PC-3 (cell line): ENCODE measurements around the gene OPN3. TPM values are rescaled to one million over a fixed set of nuclear protein-coding genes. Genes with fewer than 3 reads are reported as not detected.
A peak's percentile ranks its signal among the peaks of the same experiment; 100 is the strongest.

Experiments
- ATAC-seq: fragments of 200-7000 bp; cut with Tn5 transposase; 2 replicates; pipeline ENCODE4 v1.9.1; 2020; ENCODE audit warnings: mild to moderate bottlenecking, moderate library complexity
- BruUV-seq: library from RNA; stranded (reverse); fragments of 400-500 nt; replicated peaks from 2 replicates; lab custom pipeline; 2021; lab: Mats Ljungman, UMichigan
- CTCF ChIA-PET: fragments of 300-600 bp; sonication (Branson Sonifier 250); formaldehyde crosslinking; loops from one replicate; lab custom pipeline; 2022; ENCODE audit warnings: antibody characterized with exemption; lab: Charles Lee
- POLR2A ChIA-PET: fragments of 300-600 bp; sonication (Branson Sonifier 250); formaldehyde crosslinking; loops from one replicate; lab custom pipeline; 2022; ENCODE audit warnings: antibody characterized with exemption; ENCODE audit not compliant: unreplicated experiment; lab: Charles Lee
- DNase-seq: peaks from one replicate; pipeline ENCODE4 v3.0.0-alpha.2; 2015
- H2AFZ ChIP-seq: fragments of 300-600 bp; sonication (generic); 2 replicates; pipeline ENCODE4 v1.6.0; 2016; ENCODE audit warnings: antibody characterized with exemption, low read length
- H3F3A ChIP-seq: fragments of 300-600 bp; sonication (generic); one replicate; pipeline ENCODE4 v1.6.0; 2017; ENCODE audit warnings: antibody characterized with exemption, low read length, control low read depth, mild to moderate bottlenecking; ENCODE audit not compliant: unreplicated experiment
- H3K27ac ChIP-seq: fragments of 300-600 bp; sonication (generic); 2 replicates; pipeline ENCODE4 v1.5.1; 2016; ENCODE audit warnings: mild to moderate bottlenecking, low read length
- H3K27me3 ChIP-seq: fragments of 300-600 bp; sonication (generic); 2 replicates; pipeline ENCODE4 v1.6.1; 2016; ENCODE audit warnings: low read length, mixed read lengths
- H3K36me3 ChIP-seq: fragments of 300-600 bp; sonication (generic); 2 replicates; pipeline ENCODE4 v1.6.1; 2016; ENCODE audit warnings: low read depth, mixed run types, low read length, mixed read lengths
- H3K4me1 ChIP-seq: fragments of 300-600 bp; sonication (generic); 2 replicates; pipeline ENCODE4 v1.5.1; 2016; ENCODE audit warnings: low read length; ENCODE audit not compliant: insufficient read depth
- H3K4me2 ChIP-seq: fragments of 300-600 bp; sonication (generic); 2 replicates; pipeline ENCODE4 v1.6.0; 2016; ENCODE audit warnings: low read length
- H3K4me3 ChIP-seq: fragments of 300-600 bp; sonication (generic); 2 replicates; pipeline ENCODE4 v1.5.1; 2016; ENCODE audit warnings: mild to moderate bottlenecking, low read length, mixed read lengths
- H3K79me2 ChIP-seq: fragments of 300-600 bp; sonication (generic); 2 replicates; pipeline ENCODE4 v1.6.1; 2017; ENCODE audit warnings: low read length, mixed read lengths
- H3K9ac ChIP-seq: fragments of 300-600 bp; sonication (generic); 2 replicates; pipeline ENCODE4 v1.6.0; 2016; ENCODE audit warnings: mild to moderate bottlenecking, low read length
- H3K9me2 ChIP-seq: fragments of 300-600 bp; sonication (generic); replicated peaks from 2 replicates; pipeline ENCODE4 v1.6.1; 2016; ENCODE audit warnings: mixed run types, low read length, mixed read lengths
- H3K9me3 ChIP-seq: fragments of 300-600 bp; sonication (generic); 2 replicates; pipeline ENCODE4 v1.6.1; 2016; ENCODE audit warnings: low read length, mixed read lengths
- H4K20me1 ChIP-seq: fragments of 300-600 bp; sonication (generic); 2 replicates; pipeline ENCODE4 v1.6.1; 2016; ENCODE audit warnings: low read length, mixed read lengths
- CTCF ChIP-seq: fragments of 300-600 bp; sonication (generic); conservative IDR thresholded peaks from 2 replicates; pipeline ENCODE4 v1.5.1; 2017; ENCODE audit warnings: antibody characterized with exemption, low read depth, mild to moderate bottlenecking, low read length
- EZH2 ChIP-seq: fragments of 300-600 bp; sonication (generic); IDR thresholded peaks from one replicate; pipeline ENCODE4 v1.6.1; 2017; ENCODE audit warnings: antibody characterized with exemption, mild to moderate bottlenecking, low read length; ENCODE audit not compliant: unreplicated experiment
- EZH2phosphoT487 ChIP-seq: fragments of 300-600 bp; sonication (generic); IDR thresholded peaks from 2 replicates; pipeline ENCODE4 v1.6.1; 2018; ENCODE audit warnings: mild to moderate bottlenecking, antibody characterized with exemption, low read length, borderline replicate concordance
- intact Hi-C: fragments of 100-400 bp; cut with micrococcal nuclease; formaldehyde crosslinking; loops from 2 replicates; pipeline ENCODE4 v1.9.0; 2023
- total RNA-seq: library from RNA; depleted of rRNA; stranded (reverse); fragments of >200 nt; gene quantifications from 2 replicates; pipeline ENCODE4 v1.2.3, GENCODE V29; 2014

OPN3 gene
- total RNA-seq, 1 experiment from 2014 or later = 44.8 TPM

DNA sequence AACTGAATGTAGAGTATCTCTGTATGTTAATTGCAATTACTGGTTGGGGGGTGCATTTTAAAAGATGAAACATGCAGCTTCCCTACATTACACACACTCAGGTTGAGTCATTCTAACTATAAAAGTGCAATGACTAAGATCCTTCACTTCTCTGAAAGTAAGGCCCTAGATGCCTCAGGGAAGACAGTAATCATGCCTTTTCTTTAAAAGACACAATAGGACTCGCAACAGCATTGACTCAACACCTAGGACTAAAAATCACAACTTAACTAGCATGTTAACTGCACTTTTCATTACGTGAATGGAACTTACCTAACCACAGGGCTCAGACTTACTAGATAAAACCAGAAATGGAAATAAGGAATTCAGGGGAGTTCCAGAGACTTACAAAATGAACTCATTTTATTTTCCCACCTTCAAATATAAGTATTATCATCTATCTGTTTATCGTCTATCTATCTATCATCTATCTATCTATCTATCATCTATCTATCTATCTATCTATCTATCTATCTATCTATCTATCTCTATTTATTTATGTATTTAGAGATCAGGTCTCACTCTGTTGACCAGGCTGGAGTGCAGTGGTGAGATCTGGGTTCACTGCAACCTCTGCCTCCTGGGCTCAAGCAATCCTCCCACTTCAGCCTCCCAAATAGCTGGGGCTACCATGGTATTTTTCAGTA lies 47.8 kb downstream of the OPN3 start:
- peak overlapping the region; percentile 89 for H3K27ac ChIP-seq
- no peaks in the 10 kb centered on the region for H3K36me3 ChIP-seq
- ATAC-seq (peak; percentile 82), DNase-seq (peak; percentile 100)
- no peaks in the 10 kb centered on the region for H3K27me3 ChIP-seq
- H3K9me3 ChIP-seq = no peaks in the 10 kb centered on the region
- peak overlapping the region; percentile 20 for H3K4me3 ChIP-seq
- H2AFZ ChIP-seq = no peak overlapping the region
- CTCF ChIA-PET = interaction anchor here (2.2 to 2.3 kb wide), 2 partner anchors 13 to 18 kb away, joined by 7 to 13 read pairs; no protein-coding TSS in a partner anchor
- H3K4me2 ChIP-seq = peak overlapping the region; percentile 75
- no peaks in the 10 kb centered on the region for H3K9me2 ChIP-seq
- H3K79me2 ChIP-seq = no peaks in the 10 kb centered on the region
- POLR2A ChIA-PET = interaction anchor here (0.5 kb wide), 1 partner anchor 633 kb away, joined by 3 read pairs; no protein-coding TSS in a partner anchor
- peaks cover 43% of the 10 kb centered on the region for H3K4me1 ChIP-seq
- no TSS peak for BruUV-seq
- intact Hi-C loops = loop anchor here (1.0 kb wide), 4 partner anchors 11 to 61 kb away; no protein-coding TSS in a partner anchor
- no peak for TF ChIP-seq EZH2
- no peak for TF ChIP-seq EZH2phosphoT487
- TF ChIP-seq CTCF = no peak
- H3F3A ChIP-seq = peaks cover 12% of the 10 kb centered on the region
- no peaks in the 10 kb centered on the region for H4K20me1 ChIP-seq
- H3K9ac ChIP-seq = peak overlapping the region; percentile 80

DNA sequence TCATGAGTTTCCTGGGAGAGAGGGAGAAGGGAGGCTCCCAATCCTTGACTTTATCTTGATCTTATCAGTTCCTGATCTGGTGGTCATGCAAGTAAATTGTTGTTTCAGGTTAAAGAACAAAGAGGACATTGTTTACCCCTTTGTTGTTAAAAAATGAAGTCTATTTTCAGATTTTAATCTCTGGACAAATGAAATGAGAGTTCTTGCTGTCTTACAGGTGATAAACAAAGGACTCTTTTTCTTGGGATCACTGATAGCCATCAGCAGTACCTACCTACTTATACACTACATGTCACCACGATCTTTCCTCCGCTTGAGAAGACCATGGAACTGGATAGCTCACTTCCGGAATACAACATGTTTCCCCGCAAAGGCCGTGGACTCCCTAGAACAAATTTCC lies 48.4 kb downstream of the OPN3 start:
- peak overlapping the region; percentile 62 for H3K4me2 ChIP-seq
- H3K9me3 ChIP-seq = no peaks in the 10 kb centered on the region
- peak overlapping the region; percentile 20 for H3K4me3 ChIP-seq
- peaks cover 12% of the 10 kb centered on the region for H3F3A ChIP-seq
- no peaks in the 10 kb centered on the region for H4K20me1 ChIP-seq
- H3K27ac ChIP-seq = peak overlapping the region; percentile 89
- ATAC-seq = peak; percentile 14
- H3K4me1 ChIP-seq = peaks cover 43% of the 10 kb centered on the region
- POLR2A ChIA-PET = interaction anchor here (0.9 kb wide), 1 partner anchor 15 kb away, joined by 6 read pairs; no protein-coding TSS in a partner anchor
- H3K27me3 ChIP-seq = no peaks in the 10 kb centered on the region
- H3K79me2 ChIP-seq = no peaks in the 10 kb centered on the region
- peak; percentile 73 for DNase-seq
- H3K36me3 ChIP-seq = no peaks in the 10 kb centered on the region
- intact Hi-C loops = loop anchor here (1.0 kb wide), 4 partner anchors 12 to 60 kb away; no protein-coding TSS in a partner anchor
- H3K9ac ChIP-seq = peak overlapping the region; percentile 75
- TSS peak; percentile 69 for BruUV-seq
- no peak for TF ChIP-seq EZH2
- CTCF ChIA-PET = interaction anchor here (2.2 to 2.3 kb wide), 2 partner anchors 13 to 19 kb away, joined by 7 to 13 read pairs; no protein-coding TSS in a partner anchor
- no peaks in the 10 kb centered on the region for H3K9me2 ChIP-seq
- H2AFZ ChIP-seq = no peak overlapping the region

DNA sequence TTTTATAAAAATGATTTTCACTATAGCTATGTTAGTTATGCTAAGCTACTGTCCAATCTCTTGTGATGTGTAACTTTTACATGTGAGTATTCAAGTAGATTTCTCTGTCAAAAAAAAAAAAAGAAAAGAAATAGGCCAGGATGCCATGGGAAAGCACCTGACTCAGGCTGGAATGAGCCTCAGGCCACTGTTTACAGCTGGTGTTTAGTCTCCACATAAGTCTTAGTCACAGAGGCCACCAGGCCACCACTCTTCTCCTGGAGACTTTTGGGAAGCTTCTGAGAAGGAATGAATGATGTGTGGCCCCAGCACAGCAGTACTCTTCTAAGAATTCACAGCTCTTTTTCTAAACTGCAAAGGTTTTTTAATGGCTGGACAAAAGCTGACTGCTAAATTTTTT lies 48.9 kb downstream of the OPN3 start:
- POLR2A ChIA-PET = interaction anchor here (0.9 kb wide), 1 partner anchor 15 kb away, joined by 6 read pairs; no protein-coding TSS in a partner anchor
- intact Hi-C loops = no loop called here
- no TSS peak for BruUV-seq
- H3K9me3 ChIP-seq = no peaks in the 10 kb centered on the region
- CTCF ChIA-PET = interaction anchor here (0.6 to 2.3 kb wide), 4 partner anchors 14 to 1471 kb away, joined by 3 to 13 read pairs (median 6); no protein-coding TSS in a partner anchor
- peaks cover 43% of the 10 kb centered on the region for H3K4me1 ChIP-seq
- peak overlapping the region; percentile 20 for H3K4me3 ChIP-seq
- H3F3A ChIP-seq = peaks cover 12% of the 10 kb centered on the region
- peak overlapping the region; percentile 75 for H3K9ac ChIP-seq
- DNase-seq = peak; percentile 99
- H4K20me1 ChIP-seq = no peaks in the 10 kb centered on the region
- no peak for TF ChIP-seq EZH2
- no peak for TF ChIP-seq CTCF
- no peak for TF ChIP-seq EZH2phosphoT487
- H3K27ac ChIP-seq = peak overlapping the region; percentile 89
- no peak overlapping the region for H2AFZ ChIP-seq
- H3K36me3 ChIP-seq = no peaks in the 10 kb centered on the region
- peak overlapping the region; percentile 62 for H3K4me2 ChIP-seq
- ATAC-seq = peak; percentile 75
- no peaks in the 10 kb centered on the region for H3K9me2 ChIP-seq
- H3K27me3 ChIP-seq = no peaks in the 10 kb centered on the region
- no peaks in the 10 kb centered on the region for H3K79me2 ChIP-seq
